AG10803 (cell line): ENCODE results near the gene EIF3J.

Source experiments
- DNase-seq: peaks from one replicate; pipeline ENCODE4 v3.0.0; 2010; ENCODE audit warnings: low read depth
- H3K4me3 ChIP-seq: 2 replicates; pipeline ENCODE4 v1.5.1; 2011; ENCODE audit warnings: mild to moderate bottlenecking, low read length, control low read depth
- CTCF ChIP-seq: conservative IDR thresholded peaks from 2 replicates; pipeline ENCODE4 v1.5.1; 2011; ENCODE audit warnings: mild to moderate bottlenecking, low read length, control low read depth, inconsistent platforms

Gene EIF3J

DNA sequence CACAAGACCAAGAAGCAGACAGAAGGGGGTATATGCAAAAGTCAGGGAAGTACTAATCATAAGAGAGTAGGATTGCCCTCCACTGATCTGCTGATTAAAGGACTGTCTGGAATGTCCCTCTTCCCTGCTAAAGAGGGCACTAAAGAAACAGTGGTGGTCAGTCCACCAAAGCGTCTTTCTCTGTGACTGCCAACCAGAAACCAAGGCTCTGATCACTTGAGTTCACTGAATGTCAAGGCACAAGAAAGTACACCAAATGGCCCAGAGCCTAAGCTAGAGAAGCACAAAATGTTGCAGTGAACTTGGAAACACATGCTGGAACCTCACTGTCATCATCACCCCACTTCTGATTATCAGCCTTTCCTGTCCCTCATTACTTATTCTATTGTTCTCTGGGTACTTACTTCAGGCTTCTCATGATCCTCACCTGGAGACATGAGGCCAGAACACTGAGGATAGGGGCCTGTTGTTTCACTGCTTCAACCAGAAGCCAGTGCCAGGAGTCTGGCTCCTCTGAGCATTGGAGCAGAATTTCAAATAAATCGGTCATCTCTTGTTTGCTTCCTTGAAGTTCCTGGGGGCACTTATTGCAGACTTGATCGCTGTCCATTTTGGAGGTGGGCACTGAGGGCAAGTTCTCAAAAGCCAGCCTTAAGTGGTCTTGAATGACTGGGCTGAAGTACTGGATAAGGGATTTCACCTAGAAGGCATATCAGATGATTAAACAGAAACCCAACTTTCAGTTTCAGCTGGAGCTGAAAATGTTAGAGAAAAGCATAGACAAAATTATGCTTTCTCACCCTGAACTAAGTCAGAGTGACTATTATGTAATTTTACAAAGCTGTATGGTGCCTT, 58.9 kb downstream of the EIF3J start:
- DNase-seq = no peak
- no peak overlapping the region for H3K4me3 ChIP-seq
- TF ChIP-seq CTCF = no peak

DNA sequence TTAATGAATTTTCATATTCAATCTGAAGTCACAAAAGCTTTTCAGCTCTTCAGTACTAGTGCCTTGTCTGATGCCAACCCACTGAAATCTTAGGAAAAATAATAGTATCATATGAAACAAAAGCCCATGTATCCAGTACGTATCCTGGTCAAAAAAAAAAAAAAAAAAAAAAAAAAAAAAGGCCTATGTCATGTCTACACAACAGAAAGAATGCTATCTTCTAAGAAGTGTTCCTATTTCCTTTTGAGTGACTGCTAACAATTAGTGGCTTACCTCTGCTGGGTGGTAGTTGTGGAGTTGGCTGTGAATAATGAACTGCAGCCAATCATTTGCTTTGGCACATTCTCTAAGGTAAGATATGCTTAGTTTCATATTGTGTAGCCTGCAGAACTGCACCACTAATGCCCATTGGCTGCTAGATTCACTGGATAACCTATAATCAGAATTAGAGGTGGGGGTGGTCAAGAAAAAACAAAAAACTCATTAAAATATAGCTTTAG, 59.6 kb downstream of the EIF3J start:
- no peak for DNase-seq
- no peak overlapping the region for H3K4me3 ChIP-seq
- TF ChIP-seq CTCF = no peak

DNA sequence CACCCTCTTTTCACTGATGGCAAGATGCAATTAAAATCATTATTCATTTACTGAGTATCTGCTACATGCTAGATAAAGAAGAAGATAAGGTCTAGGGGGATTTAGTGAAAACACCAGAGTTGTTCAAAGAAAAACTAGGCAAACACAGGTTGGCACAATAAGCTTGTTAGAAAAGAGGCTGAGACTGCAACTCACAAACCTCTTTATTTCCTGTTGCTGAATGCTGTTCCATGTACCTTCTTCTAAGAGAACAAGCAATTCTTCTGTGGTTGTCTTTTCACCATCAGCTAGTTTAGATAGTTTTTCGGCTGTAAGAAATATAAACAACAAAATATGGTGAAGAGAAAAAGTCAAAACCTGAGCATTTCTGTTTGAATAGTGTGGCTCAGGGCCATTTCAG, 61.1 kb downstream of the EIF3J start:
- no peak for DNase-seq
- H3K4me3 ChIP-seq = no peak overlapping the region
- no peak for TF ChIP-seq CTCF

DNA sequence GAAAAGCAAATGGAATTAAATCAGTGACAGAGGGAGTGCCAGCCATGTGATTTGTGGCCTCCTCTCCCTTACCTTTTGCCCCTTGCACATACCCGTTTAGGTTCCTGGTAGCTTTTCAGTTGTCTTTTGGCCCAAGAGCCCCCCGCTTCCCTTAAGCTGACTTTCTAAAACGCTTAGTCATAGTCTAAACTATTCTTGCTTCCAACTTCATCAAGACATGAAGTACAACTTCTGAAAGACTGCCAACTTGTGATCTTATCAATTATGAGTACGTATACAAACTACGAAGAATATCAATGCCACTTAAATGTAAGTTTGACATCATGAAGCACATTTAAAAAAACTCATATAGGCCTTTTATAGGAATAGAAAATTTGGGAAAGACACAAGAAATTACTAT, 61.9 kb downstream of the EIF3J start:
- no peak for DNase-seq
- TF ChIP-seq CTCF = no peak
- no peak overlapping the region for H3K4me3 ChIP-seq

DNA sequence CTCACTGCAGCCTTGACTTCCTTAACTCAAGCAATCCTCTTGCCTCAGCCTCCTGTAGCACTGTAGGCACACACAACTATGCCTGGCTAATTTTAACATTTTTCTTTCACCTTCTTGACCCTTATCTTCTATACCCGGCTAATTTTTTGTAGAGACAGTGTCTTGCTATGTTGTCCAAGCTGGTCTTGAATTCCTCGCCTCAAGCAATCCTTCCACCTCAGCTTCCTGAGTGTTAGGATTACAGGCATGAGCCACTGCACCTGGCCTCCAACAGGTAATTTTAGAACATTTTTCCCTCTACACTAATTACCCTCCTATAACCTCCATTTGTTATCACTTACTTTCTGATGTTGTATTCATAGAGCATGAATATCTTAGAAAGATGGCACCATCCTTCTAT, 66.2 kb downstream of the EIF3J start:
- H3K4me3 ChIP-seq = no peak overlapping the region
- DNase-seq = no peak
- no peak for TF ChIP-seq CTCF

DNA sequence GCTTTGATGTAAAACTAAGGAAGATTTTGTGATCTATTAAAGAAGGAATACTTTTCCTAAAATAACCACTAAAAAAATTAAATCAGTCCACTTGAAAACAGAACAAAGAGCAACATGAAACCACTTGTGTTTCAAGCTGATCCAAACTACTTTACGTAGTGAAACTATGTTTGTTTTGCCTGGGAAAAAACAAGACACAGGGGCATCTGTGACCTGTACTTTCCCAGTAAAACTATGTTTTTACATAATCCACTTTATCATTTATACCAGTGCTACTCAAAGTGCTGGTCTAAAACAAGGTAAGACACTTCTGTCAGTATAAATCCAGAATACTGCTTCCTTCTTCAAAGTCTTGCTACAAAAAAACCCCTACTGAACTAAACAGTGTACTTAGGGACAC, 69.8 kb downstream of the EIF3J start:
- DNase-seq = no peak
- H3K4me3 ChIP-seq = no peak overlapping the region
- no peak for TF ChIP-seq CTCF
